Glutamatergic neuron (in vitro differentiated cells): ENCODE measurements around the gene FAM236C. TPM values are rescaled to one million over a fixed set of nuclear protein-coding genes. Genes with fewer than 3 reads are reported as not detected.
"Not testable (repeated sequence)": the region's sequence is repeated elsewhere in the genome, so short reads cannot be mapped to it uniquely, and the experiment has no call there.

Experiments
- DNase-seq: peaks from one replicate; pipeline ENCODE4 v3.0.0; 2022
- H3K27ac Mint-ChIP-seq: one replicate; pipeline ENCODE4 v1.8.0; 2020; ENCODE audit warnings: mild to moderate bottlenecking, mixed read lengths, inconsistent platforms; ENCODE audit not compliant: unreplicated experiment
- H3K27me3 Mint-ChIP-seq: one replicate; pipeline ENCODE4 v1.8.0; 2020; ENCODE audit warnings: mild to moderate bottlenecking, moderate library complexity, mixed read lengths, inconsistent platforms; ENCODE audit not compliant: unreplicated experiment
- H3K36me3 Mint-ChIP-seq: one replicate; pipeline ENCODE4 v1.8.0; 2020; ENCODE audit warnings: mild to moderate bottlenecking, mixed read lengths, inconsistent platforms; ENCODE audit not compliant: unreplicated experiment
- H3K4me1 Mint-ChIP-seq: one replicate; pipeline ENCODE4 v1.8.0; 2020; ENCODE audit warnings: mild to moderate bottlenecking, low read depth, mixed read lengths, inconsistent platforms; ENCODE audit not compliant: unreplicated experiment
- H3K4me3 Mint-ChIP-seq: one replicate; pipeline ENCODE4 v1.8.0; 2020; ENCODE audit warnings: mild to moderate bottlenecking, mixed read lengths, inconsistent platforms; ENCODE audit not compliant: unreplicated experiment
- H3K9me3 Mint-ChIP-seq: one replicate; pipeline ENCODE4 v1.8.0; 2020; ENCODE audit warnings: mild to moderate bottlenecking, moderate library complexity, mixed read lengths, inconsistent platforms; ENCODE audit not compliant: unreplicated experiment
- long read RNA-seq: library from polyadenylated mRNA; unstranded; transcript quantifications from one replicate; pipeline ENCODE4 v2.0.0, GENCODE V29; 2020; ENCODE audit not compliant: unreplicated experiment
- total RNA-seq: library from RNA; stranded (reverse); fragmentation: NEBNext Ultra II Directional; extraction: Animal tissue kit (Norgen Biotek cat#: 25700); gene quantifications from one replicate; pipeline ENCODE4 v1.2.1, GENCODE V29; 2021; ENCODE audit not compliant: unreplicated experiment

FAM236C gene
- not detected for total RNA-seq
- long read RNA-seq: 0 reads

DNA sequence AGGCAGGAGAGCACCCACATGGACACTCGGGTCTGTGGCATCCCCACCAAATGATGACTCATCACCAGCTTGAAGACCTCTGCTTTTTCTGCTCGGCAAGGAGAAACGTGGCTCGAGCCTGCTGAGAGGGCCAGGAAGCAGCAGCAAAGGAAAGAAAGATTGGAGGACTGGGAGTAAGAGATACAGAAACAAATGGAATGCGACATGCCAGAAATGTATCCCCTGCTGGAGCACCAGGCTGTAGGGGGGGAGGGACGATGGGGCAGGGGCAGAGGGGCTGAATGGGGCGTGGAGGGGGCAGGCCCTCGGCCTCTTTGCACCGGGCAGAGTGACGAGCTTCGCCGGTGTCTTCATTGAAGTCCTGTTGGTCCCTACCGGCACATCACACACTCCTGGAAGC, at the start of gene FAM236C:
Gene FAM236C (plus strand): TSS at position 301 of the 400 bp plus-strand sequence. CDS start 100 bp downstream, outside the sequence.
- H3K27ac Mint-ChIP-seq, H3K4me1 Mint-ChIP-seq, DNase-seq, H3K27me3 Mint-ChIP-seq, H3K36me3 Mint-ChIP-seq, H3K4me3 Mint-ChIP-seq, H3K9me3 Mint-ChIP-seq: not testable (repeated sequence)

- not testable (repeated sequence) for DNase-seq, H3K9me3 Mint-ChIP-seq, H3K4me1 Mint-ChIP-seq, H3K27ac Mint-ChIP-seq, H3K4me3 Mint-ChIP-seq, H3K36me3 Mint-ChIP-seq, H3K27me3 Mint-ChIP-seq
These were observed 29.5 kb upstream of the FAM236C start for GRCh38 chrX:72882898-72883297.

GRCh38 chrX:72889740-72890139, 22.7 kb upstream of the FAM236C start:
- H3K9me3 Mint-ChIP-seq, H3K27ac Mint-ChIP-seq, H3K36me3 Mint-ChIP-seq, H3K4me3 Mint-ChIP-seq, H3K27me3 Mint-ChIP-seq, DNase-seq, H3K4me1 Mint-ChIP-seq: not testable (repeated sequence)

DNA sequence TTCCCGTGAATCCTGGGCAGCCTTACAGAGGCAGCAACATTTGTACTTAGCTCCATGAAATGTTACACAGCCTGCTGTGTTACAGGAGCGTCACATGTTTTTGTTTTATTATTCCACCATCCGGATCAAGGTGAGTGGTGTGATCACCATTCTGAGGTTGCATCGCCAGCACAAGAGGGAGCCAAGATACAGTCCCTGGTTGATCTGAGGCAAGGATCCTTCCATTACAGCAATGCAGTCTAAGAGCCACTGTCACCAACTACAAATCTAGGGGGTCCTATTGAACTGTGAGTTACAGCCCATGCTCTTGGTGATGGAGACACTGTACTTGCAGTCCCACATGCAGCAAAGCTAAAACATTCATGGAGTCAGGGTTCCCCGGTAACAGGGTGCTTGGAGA, 3.7 kb downstream of the FAM236C start:
- not testable (repeated sequence) for H3K27ac Mint-ChIP-seq, H3K9me3 Mint-ChIP-seq, DNase-seq, H3K36me3 Mint-ChIP-seq, H3K4me1 Mint-ChIP-seq, H3K27me3 Mint-ChIP-seq, H3K4me3 Mint-ChIP-seq

DNA sequence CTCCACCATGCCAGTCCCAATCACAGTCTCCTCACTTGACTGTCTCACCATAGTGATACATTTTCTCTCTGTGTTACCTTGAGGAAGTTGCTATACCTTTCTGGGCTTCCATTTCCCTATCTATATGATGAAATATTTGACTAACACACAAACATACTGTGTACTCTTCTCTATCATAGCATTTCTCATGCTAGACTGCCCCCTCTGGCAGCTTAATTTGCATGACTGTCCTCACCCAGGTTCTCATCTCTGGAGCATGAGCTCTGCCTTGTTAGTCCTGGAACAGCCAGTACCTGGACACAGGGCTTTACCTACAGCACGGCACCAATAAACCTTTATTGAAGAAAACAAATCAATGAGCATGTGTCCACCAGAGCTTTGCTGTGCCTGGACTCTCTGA, 19.9 kb downstream of the FAM236C start:
- not testable (repeated sequence) for H3K4me1 Mint-ChIP-seq, H3K36me3 Mint-ChIP-seq, H3K9me3 Mint-ChIP-seq, H3K27ac Mint-ChIP-seq, H3K27me3 Mint-ChIP-seq, DNase-seq, H3K4me3 Mint-ChIP-seq

- not testable (repeated sequence) for H3K4me3 Mint-ChIP-seq, H3K4me1 Mint-ChIP-seq, H3K27me3 Mint-ChIP-seq, H3K36me3 Mint-ChIP-seq, H3K27ac Mint-ChIP-seq, H3K9me3 Mint-ChIP-seq, DNase-seq
These were observed 24.0 kb downstream of the FAM236C start for GRCh38 chrX:72936455-72936854.

DNA sequence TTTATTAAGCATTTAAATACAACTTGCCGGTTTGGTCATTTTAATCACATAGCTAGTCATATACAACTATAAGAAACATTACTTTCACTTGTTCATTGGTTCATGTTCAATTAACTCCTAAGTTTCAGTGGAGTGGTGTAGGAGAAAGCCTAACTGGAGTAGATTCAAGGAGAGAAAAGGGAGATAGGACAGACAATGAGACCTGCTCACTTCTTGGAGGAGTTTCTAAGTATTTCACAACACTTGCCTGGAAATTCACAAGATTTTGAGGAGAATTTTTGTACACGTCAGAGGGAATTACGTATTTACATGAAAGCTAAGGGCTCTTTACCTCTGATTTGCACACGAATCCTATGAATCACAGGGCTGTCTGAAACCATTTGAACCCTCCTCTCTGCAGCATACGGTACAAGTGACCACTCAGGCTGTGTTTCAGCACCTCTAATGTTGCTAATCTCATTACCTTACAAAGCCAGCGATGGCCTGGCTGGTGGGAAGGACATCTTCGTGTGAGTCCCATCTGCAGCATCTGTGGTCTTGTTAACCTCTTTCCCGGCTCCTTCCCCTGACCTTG, 24.6 kb downstream of the FAM236C start:
- not testable (repeated sequence) for DNase-seq, H3K9me3 Mint-ChIP-seq, H3K27me3 Mint-ChIP-seq, H3K4me3 Mint-ChIP-seq, H3K4me1 Mint-ChIP-seq, H3K36me3 Mint-ChIP-seq, H3K27ac Mint-ChIP-seq

GRCh38 chrX:72937906-72938305, 25.5 kb downstream of the FAM236C start, which contains the start of gene FAM236A:
Gene FAM236A, plus strand, starts transcription at chrX:72938206. Its CDS starts 57 bp downstream, at chrX:72938263.
- not testable (repeated sequence) for H3K9me3 Mint-ChIP-seq, DNase-seq, H3K36me3 Mint-ChIP-seq, H3K27ac Mint-ChIP-seq, H3K4me1 Mint-ChIP-seq, H3K4me3 Mint-ChIP-seq, H3K27me3 Mint-ChIP-seq

- not testable (repeated sequence) for DNase-seq, H3K27me3 Mint-ChIP-seq, H3K27ac Mint-ChIP-seq, H3K36me3 Mint-ChIP-seq, H3K9me3 Mint-ChIP-seq, H3K4me3 Mint-ChIP-seq, H3K4me1 Mint-ChIP-seq
These were observed 29.9 kb downstream of the FAM236C start for GRCh38 chrX:72942272-72942671.

DNA sequence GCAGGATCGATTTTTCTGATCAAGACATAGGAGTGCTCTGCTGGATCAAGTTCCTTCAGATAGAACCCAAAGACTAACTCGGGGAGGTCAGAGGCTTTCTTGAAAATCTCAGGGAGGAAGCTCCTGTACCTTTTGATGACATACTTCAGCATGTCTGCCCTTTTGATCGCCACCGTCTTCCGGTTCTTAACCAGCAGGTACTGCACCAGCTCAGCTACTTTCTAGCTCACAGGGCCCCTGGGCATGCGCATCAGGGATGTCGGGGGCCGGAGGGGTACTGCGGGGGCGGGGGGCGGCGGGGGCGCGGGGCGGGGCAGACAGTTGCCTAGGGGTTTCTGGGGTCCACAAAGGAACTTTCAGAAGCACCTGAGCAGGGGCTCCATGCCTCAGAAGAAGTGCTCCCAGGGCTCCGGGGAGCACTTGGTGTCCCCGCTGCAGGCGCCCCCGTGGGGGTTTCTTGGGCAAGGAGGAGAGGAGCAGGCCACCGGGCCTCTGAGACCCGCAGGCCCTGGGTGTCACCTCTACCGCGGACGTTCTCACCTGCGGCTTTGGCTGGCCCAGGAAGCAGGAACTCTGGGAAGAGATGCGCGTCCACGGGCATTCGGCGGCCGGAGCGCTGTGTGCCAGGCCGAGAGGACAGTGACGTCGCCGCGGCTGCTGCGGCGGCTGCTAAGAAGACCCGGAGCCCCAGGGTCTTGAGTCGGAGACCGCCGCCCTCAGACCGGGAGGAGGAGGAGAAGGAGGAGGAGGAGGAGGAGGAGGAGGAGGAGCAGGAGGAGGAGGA, 30.8 kb downstream of the FAM236C start:
- not testable (repeated sequence) for H3K9me3 Mint-ChIP-seq, H3K27ac Mint-ChIP-seq, H3K4me1 Mint-ChIP-seq, H3K36me3 Mint-ChIP-seq, DNase-seq, H3K4me3 Mint-ChIP-seq, H3K27me3 Mint-ChIP-seq

- not testable (repeated sequence) for H3K27me3 Mint-ChIP-seq, H3K36me3 Mint-ChIP-seq, H3K4me1 Mint-ChIP-seq
These were observed 31.4 kb downstream of the FAM236C start, which contains the start of gene DMRTC1 for GRCh38 chrX:72943819-72944169. Gene DMRTC1, minus strand, starts transcription at chrX:72943837. Its CDS starts 68,143 bp downstream, at chrX:72875694.

DNA sequence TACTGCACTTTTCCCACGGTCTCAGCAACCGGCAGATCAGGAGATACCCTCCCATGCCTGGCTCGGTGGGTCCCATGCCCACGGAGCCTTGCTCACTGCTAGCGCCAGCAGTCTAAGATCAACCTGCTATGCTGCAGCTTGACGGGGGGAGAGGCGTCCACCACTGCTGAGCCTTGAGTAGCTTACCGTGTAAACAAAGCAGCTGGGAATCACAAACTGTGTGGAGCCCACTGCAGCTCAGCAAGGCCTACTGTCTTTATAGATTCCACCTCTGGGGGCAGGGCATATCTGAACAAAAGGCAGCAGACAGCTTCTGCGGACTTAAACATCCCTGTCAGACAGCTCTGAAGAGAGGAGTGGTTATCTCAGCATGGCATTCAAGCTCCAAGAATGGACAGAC, 47.6 kb downstream of the FAM236C start:
- H3K27ac Mint-ChIP-seq, H3K4me1 Mint-ChIP-seq, H3K9me3 Mint-ChIP-seq, DNase-seq, H3K4me3 Mint-ChIP-seq, H3K27me3 Mint-ChIP-seq, H3K36me3 Mint-ChIP-seq: not testable (repeated sequence)

More at GRCh38 chrX:72943819-72944169, 31.4 kb downstream of the FAM236C start, which contains the start of gene DMRTC1:
- not testable (repeated sequence) for H3K27ac Mint-ChIP-seq, H3K4me3 Mint-ChIP-seq, DNase-seq, H3K9me3 Mint-ChIP-seq
